NK-92 (cell line): ENCODE results near the gene ZNF219.

Experiments used
- DNase-seq: peaks from one replicate; lab custom pipeline; 2025; ENCODE audit not compliant: unreplicated experiment; lab: John Stamatoyannopoulos, UW

The ZNF219 gene

DNA sequence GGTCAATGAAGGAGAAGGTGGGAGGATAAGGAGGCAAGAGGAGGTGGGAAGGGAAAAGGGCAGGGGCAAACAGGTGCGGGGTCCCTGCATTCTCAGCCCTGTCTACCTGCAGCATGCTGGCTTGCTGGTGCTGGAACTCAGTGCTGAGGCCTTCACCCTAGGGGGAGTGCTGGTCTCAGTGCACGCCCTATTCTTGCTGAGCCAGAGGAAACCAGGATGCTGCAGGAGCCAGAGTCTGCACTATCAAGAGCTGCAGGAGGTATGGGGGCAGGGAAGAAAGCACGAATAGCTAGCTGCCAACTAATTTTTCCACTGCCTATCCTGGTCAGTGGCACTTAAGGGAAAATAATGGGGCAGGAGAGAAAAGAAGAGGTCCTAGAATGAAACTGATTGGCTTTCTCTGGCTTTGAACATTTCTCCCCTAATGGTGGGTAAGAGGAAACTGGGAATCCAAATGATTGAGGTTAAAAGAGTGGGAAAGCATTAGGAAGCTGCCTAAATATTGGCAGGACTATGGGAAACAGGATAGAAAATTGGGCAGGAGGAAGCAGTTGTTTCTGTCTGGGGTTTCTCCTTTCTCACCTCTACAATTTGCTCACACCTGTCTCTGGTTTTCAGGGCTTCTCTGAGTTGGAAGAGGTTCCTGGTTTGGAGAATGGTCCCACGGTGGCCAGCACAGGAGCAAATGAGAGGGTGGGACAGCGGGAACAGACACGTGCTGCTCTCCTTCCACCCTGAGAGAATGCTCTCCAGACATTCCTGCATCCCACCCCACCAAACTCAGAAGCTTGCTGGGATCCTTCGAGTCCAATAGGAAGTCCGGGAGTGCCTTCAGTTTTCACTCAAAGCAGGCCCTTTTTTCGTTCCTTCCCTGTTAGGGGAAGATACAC is 4.3 kb upstream of the ZNF219 start:
- DNase-seq = no peak

DNA sequence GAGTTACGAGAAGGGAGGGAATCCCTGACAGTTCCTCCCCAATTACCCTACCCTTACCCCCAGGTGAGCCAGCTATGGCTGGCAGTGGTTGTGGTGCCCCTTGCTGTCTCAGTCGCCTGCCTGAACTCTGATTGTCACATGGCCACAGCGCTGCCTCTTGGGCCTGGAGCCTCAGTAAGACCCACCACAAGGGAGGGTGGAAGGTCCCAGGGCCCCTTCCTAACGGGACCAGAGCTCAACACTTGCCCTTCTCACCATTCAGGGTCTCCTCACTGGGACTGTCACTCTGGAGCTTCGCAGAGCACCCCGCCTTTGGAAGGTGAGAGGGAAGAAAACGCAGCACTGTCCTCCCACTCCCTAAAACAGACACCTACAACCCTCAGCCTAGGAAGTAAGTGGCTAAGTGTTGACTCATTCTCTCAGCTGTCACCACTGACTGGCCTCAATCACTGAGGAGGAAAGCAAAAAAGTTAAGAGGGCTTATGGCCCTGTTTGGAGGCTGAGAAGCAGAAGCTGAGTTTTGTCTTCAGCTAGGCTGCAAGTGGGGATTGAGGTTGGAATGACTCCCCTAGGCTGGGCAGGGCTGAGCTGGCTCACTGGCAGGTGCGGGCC is 3.5 kb upstream of the ZNF219 start:
- no peak for DNase-seq

DNA sequence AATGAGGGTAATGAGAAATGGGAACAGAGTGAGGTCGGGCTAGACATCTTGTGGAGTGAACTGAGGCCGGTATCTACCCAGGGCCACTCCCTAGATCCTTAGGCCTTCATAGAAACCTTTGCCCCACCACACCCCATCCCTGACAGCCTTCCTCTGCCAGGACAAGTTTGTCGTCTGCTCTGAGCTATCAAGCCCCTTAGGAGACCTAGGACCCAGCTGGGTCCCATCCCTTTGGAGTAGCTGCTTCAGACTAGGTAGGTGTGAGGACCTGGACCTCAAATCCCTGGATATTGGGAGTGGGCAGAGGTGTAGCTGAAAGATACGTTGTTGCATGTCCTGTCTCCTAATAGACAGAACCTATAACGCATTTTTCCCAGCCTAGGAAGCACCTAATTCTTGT is 2.5 kb upstream of the ZNF219 start, which contains the start of gene TMEM253:
Gene TMEM253 (plus strand): TSS at position 136 of the 400 bp plus-strand sequence. CDS start 278 bp downstream, outside the sequence.
- no peak for DNase-seq

DNA sequence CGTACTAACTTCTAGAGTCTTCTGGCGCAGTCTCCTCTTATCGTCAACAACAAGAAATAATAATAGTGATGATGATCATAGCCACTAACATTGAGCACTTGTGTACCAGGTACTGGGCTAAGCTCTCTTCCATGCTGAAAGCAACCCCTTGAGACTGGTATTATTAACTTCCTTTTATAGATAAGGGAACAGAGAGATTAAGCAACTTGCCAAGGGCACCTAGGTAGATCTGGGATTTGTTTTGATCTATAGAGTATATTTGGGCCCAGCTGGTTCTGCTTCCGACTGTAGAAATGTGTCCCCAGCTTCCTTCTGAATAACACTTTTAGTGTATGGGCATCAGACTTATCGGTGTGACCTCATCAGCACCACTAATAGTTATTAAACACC is 1.1 kb upstream of the ZNF219 start:
- no peak for DNase-seq

DNA sequence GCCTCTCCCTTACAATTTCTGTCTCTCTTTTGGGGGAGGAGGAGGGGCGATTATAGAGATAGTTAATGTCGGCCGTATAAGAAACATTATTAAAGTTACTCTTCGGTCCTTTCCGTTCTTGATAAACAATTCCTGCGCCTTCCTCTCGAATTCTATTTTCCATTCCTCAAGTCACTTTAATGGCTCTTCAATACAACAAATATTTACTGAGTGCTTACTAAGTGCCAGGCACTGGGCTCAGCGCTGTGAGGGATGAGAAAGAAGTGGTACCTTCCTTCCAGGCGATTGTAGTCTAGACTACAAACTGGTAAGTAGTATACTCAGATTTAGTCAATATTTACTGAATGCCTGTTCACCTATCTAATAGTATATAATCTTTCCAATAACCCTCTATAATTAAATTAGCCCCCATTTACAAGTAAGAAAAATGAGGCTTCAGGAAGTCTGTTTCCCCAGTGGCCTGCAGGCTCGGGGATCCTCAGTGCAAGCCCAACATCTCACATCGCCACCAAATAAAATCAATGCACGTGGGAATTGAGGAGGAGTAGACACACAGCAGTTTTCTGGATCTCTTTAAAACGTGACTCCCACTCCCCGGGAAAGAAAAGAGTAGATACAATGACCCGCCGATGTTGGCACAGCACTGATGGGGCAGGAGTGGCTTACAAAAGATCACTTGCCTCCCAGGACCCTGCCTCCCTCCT is 589 bp upstream of the ZNF219 start:
- no peak for DNase-seq

DNA sequence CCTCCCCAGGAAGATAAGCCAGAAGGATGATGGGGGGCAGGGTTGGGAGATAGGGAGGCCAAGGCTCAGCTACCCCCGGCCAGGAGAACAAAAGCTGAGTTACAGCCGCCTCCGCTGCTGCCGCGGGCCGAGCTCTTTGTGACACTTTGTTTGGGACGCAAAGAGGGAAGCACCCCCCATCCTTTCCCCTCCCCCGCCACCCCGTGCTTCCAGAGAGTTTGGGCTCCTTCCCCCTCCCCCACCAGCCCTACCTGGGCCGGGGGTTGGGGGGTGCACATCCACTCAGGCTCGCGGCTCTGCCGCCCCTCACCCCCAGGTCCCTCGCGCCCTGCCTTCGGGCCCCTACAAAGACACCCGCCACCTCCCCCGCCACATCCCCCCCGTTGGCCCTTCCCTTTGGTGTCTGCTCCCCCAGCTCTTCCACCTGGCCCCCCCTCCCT is 799 bp downstream of the ZNF219 start:
- no peak for DNase-seq

DNA sequence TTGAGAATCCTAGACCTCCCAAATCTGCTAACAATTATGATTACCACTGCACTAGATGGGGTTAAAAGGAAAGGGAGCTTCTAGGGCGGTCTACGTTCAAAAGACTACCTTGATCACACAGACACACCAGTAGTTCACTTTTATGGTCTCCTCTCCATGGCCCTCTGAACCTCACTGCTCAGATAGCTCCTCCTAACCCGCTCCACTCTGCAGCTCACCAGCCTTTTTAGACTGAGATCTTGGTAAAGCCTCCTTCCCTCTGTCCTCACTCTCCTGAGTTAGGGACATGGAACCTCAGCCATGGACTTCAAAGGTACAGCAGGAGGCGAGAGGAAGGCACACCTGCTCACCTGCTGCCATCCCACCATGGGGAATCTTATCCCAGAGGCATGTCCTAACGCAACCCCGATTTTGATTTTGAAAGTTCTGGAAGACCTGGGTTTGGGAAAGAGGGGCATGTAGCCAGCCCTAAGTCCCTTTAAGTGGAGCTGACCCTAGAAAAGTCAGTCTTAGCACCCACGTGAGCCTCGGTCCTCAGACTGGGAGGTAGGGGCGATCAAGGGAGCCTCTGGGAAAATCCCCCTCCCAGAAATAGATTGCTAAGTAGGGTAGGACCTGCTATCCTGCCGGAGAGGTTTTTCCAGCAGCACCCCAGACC is 1.3 kb downstream of the ZNF219 start:
- no peak for DNase-seq

DNA sequence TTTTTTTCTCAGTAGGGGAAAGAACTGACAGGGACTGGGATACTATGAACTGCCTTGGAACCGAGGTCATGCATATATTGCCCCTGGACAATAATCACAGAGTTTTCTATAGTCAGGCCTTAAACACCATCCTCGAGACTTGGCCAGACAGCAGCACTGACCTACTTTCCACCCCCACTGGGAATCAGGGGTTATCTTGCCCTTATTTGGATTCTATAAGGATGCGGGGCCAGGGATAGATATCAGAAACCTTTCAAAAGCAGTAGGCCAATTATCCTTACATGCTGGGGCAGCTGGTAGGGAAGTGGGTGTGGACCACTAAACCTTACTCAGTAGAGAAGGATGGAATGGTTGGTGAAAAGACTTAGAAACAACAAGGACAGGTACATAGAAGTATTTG is 2.0 kb downstream of the ZNF219 start:
- no peak for DNase-seq

DNA sequence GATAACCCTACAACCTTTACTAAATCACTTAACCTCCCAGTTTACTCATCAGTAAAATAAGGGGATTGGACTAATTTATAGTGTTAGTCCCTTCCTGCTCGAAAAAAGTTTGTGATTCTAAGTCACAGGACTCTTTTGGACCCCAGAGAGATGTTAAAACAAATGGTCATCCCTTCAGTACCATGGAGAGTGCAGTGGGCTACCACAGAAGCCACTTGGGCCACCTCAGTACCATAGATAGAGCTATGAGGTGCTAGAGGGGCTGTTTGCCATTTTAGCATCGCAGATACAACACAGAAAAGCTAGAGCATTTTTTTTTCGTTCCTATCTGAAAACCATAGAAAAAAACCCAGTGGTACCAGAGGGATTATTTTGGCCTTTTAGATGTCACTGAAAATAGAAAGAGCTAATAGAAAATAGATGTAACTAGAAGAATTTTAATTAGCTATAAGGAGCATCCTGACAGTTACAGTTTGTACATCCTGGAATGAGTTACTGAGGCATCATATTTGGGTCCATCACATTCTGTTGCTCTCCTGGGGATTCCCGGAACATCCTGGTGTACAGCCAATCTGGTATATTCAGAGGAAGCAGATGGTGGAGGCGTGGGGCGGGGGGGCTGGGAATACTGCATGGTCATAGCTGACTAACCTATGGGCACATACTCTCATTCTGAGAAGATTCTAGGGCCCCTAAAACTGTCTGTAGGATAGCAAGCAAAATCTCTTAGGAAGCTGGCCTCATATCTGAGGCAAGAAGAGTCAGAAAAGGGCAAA is 2.8 kb downstream of the ZNF219 start:
- DNase-seq = no peak

DNA sequence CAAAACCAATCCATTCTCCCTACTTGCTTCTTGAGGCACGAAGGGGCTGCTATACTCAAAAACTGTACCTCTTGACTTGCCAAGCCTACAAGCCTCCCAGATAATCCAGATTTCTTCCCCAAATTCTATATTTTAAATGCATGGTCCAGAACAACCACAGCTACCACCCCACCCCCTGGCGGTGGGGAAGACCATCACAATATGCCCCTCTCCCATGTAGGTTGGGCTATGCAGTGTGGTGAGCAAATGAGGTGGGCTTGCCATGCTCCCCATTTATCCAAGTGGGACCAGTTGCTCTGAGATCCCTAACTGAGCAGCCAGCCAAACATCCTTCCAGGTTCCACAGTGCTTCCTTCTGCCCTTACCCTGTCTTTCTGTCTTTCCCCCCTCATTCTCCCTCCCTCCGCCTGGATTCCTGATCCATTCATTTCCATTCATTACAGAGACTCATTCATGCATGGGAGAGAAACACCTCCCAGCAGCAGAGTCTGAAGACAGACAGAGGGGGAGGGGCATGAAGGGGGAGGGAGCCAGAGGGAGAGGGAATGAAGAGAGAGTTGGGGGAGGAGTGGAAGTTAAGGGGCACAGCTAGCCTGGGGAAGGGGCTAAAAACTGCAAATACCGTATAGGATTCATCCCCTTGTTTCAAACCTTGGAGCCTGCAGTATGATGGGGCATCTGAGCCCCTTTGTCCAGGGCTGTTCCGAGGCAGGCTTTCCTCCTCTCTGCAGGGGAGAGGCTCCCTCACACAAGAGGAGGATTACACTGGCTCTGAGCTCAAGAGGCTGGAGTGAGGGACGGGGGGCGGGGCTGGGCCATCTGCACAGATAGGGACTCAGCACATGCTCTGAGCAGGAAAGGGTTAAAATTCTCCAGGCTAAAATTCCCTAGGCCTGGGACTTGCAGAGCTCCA is 4.4 kb downstream of the ZNF219 start:
- no peak for DNase-seq

DNA sequence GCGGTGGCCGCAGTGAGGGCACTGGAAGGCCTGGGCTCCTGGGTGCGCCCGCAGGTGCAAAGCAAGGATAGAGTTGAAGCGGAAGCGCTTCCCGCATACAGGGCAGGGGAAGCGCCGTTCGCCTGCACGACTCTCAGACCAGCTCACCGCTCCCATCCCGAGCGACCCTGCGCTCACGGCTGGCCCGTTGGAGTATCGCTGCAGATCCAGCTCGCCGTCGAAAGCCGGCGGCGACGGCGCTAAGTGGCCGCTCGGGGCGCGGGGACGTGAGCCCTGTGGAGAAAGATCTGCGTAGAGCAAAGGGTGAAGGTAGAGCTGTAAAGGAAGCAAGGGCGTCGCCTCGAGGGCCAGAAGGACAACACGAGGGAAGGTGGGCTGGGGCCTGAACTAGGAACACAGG is 5.4 kb downstream of the ZNF219 start:
- DNase-seq = no peak

DNA sequence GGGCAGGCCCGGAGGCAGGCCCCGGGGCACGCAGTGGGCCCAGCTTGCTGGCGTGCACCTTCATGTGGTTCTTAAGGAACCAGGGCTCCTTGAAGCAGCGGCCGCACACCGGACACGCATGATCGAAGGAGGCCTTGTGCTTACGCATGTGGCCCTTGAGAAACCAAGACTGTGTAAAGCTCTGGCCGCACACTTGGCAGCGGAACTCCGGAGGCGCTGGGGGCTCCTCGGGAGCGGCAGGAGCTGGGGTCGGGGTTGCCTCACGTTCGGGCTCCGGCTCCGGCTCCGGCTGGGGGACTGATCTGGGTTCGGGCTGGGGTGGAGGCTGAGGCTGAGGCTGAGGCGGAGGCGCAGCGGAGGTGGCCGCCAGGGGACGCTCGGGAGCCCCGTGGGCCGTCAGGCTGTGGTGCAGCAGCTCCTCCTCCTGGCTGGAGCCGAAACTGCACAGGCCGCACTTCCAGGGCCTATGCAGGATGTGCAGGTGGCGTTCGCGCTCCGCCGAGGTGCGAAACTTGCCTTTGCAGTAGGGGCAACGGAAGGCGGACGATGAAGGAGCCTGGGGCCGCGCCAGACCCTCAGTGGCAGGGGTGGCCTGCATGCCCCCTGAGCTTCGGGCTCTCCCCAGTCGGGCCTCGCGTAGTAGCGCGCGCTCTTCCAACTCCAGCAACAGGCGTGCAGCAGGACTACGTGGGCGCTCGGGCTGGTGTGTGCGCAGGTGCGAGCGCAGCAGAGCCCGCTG is 6.0 kb downstream of the ZNF219 start:
- no peak for DNase-seq

DNA sequence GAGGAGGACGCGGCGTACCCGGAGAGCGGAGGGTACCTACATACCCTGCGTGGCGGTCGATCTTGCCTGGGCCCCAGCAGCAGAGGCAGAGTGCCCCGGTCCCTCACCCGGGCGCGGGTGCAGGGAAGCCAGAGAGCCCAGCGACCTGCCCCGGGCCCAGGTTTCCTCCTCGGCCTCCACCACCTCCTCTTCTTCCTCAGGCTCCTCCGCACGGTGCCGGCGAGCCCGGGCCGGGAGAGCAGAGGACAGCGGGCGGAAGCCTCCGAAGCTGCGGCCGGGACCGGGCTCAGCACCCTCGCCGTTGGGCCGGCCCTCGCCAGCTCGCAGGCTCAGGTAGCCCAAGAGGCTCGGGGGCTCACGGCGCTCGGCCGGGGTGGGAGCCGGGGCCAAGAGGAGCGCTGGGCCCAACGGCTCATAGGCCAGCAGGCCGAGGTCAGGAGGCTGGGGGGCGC is 6.6 kb downstream of the ZNF219 start:
- no peak for DNase-seq

DNA sequence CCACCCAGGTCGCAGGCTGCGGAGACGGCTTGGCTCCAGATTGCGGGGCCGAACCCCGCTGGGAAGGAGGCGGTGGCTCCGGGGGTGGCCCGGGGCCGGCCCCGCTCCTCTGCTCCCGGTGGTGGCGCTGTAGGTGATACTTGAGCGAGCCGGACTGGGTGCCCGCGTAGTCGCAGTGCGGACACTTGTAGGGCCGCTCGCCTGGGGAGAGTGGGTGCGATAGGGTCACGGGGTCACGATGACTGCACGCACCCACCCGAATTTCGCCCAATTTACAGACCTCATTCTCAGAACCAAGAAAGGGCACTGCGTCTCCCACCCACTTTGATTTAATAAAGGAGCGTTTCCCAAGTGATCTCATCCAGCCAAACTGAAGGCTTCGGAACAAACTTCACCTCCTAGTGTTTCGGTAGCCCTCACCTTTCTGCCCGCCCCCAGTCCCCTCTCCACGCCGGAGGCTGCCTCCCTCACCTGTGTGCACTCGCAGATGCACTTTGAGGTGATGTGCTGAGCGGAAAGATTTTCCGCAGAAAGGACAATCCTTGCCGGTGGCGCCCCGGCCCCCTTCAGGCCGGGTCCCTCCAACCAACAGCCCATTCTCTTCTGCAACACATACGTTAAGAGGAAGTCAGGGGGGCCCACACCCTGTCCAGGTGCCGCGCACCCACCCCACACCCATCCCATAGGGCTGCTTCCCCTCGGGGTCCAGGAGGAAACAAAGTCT is 7.4 kb downstream of the ZNF219 start:
- DNase-seq = no peak

DNA sequence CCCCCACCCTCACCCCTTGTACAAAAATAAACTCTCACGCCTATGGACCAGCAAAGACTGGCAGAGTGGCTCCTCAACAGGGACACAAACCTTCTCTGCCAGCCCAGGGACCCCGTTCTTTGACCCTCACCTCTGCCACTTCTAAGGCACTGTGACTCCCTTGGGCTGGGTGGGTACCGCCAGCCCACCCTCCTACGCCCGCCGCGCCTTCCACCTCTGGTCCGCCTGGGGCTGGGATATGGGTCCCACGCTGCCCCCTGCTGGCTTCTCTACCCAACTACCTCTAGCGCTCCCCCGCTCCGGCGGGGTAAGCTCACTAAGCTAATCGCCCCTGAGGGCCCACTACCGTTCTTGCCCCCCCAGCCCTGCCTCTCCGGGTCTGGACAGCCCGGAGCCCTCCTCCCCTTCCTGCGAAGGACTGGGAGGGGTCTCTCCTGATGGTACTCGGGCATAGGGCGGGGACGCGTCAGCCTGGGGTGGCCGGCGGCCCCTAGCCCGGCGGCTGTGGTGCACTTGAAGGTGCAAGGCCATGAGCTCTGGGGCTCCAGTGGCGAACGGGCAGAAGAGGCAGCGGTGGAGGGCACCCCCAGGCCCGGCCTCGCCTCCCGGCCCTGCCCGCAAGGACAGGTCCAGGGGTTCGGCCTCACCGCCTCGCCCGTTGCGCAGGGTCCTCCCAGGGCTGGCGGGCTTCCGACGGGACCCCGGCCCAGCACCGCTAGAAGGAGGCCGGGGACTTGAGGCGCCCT is 8.1 kb downstream of the ZNF219 start:
- no peak for DNase-seq

DNA sequence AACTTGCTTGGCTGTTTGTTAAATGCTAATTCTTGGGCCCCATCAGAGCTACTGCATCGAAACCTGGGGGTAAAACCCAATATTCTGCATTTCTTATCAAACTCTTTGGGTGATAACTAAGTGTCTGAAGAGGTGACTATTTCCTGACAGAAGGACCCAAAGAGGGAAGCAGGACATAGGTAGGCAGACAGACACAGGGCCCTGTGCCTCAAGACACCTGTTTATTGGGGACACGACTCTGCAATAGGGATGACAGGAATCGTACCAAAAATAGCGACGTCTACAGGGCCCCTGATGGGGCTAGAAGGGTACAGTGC is 8.6 kb downstream of the ZNF219 start:
- DNase-seq = no peak

DNA sequence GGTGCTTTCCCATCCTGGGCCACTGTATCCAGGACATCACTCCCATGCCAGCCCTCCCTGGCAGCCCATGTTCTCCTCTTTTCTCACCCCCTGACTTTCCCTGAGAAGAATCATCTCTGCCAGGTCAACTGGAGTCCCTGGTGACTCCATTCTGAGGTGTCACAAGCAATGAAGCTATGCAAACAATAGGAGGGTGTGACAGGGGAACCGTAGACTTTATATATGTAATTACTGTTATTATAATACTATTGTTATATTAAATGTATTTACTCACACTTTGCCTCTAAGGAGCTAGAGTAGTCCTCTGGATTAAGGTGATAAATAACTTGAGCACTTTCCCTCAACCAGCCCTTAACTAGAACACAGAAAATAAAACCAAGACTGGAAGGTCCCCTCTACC is 9.2 kb downstream of the ZNF219 start:
- DNase-seq = no peak

DNA sequence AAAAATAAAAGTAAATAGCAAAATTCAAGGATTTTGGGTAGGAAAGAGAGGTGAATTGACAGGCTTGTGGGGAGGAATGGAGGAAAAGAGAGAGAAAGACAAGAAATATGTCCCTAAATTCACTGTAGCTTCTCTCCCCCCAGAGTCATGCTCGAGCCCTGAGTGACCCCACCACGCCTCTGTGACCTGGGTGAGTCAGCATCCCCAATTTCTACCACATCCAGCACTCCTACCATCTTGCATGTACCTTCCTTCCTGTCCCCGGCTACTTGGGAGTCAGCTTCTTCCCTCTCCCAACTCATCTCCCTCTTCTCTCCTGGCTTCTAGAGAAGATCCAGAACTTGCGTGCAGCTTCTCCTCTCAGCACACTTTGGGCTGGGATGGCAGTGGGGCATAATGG is 9.8 kb downstream of the ZNF219 start:
- no peak for DNase-seq
